ENCODE measurements around the gene IL34. TPM values are rescaled to one million over a fixed set of nuclear protein-coding genes. Genes with fewer than 3 reads are reported as not detected.

Gene IL34
- total and polyA plus RNA-seq, 2 of the 8 experiments (the other 6 are each of a cell fraction or from before 2014, with no cell fraction given) = 4.6 to 5.6 TPM

DNA sequence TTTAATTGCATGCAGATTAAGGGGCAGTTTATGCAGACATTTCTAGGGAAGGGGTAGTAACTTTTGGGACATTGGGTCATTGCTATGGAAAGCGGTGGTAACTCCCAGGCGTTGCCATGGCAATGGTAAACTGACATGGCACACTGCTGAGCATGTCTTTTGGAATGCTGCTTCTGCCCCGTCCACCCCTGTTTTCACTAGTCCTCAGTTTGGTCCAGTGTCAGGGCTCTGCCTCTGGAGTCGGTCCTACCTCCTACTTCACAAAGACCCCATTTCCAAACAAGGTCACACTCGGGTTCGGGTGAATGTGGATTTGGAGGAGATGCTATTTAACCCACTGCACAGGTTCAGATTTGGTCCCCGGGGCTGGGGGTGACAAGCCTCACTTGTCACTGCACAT, 2.9 kb downstream of the IL34 start (continued):
- no peak for TF ChIP-seq RFX5 (IDR thresholded peaks at IDR 0.05; ENCODE audit: borderline replicate concordance, low read depth, low read length)
- no peak for TF ChIP-seq TBP (IDR thresholded peaks at IDR 0.05; ENCODE audit: low read depth, low read length)
- no peak for TF ChIP-seq SIN3A (conservative IDR thresholded peaks at IDR 0.05 in 1 of 2, IDR thresholded peaks at IDR 0.05 in 1 of 2; ENCODE audit: low read depth in 1 of 2, low read length in 2 of 2)
- TF ChIP-seq BACH1 (IDR thresholded peaks at IDR 0.05; ENCODE audit: low read length) = no peak

Measured in H1 (cell line).